ENCODE results near the gene CACNA1I. TPM values are rescaled to one million over a fixed set of nuclear protein-coding genes. Genes with fewer than 3 reads are reported as not detected.
A peak's percentile ranks its signal among the peaks of the same experiment; 100 is the strongest.

The CACNA1I gene
- total and polyA plus RNA-seq, 12 donors: under 0.01 to 0.06 (median 0.05) TPM; not detected in 6

GRCh38 chr22:39546889-39547586, 23.5 kb upstream of the CACNA1I start:
- intact Hi-C loops (cut with DNase I): loop anchor here in 1 of 10 donors (5.0 kb wide), 1 partner anchor 485 kb away; no protein-coding TSS in a partner anchor
- H3K4me3 ChIP-seq: no peak overlapping the region
- ATAC-seq (peak in 4 of 8 donors; percentile 36 to 70 (median 54)), DNase-seq (no peak)
- H3K9me3 ChIP-seq: no peaks in the 10 kb centered on the region
- H3K4me1 ChIP-seq: no peaks in the 10 kb centered on the region
- no peak overlapping the region for H3K27ac ChIP-seq
- TF ChIP-seq CTCF (IDR thresholded peaks at IDR 0.05): no peak
- 50 to 51% methylated on average over 5 of the region's 5 CpGs for WGBS, 2 donors
- no peaks in the 10 kb centered on the region for H3K36me3 ChIP-seq
- H3K27me3 ChIP-seq: peaks cover 0 to 81% (median 73%) of the 10 kb centered on the region in 7 donors

DNA sequence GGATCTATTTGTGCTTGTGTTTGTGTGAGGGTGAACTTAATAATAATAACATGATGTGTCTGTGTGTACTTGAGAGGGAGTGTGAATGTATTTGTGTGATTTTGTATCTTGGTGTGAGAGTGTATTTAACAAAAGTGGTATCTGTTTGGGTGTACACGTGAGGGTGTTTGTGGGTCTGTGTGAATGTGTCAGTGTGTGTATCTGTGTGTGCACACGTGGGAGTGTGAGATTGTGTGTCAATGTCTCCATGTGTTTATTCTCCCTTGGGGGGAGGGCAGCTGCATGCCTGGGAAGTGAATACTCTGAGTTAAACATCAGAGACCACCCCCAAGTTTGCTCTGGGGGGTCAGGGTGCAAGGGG, 23.0 kb upstream of the CACNA1I start:
- intact Hi-C loops (cut with DNase I): loop anchor here in 1 of 10 donors (5.0 kb wide), 1 partner anchor 485 kb away; no protein-coding TSS in a partner anchor
- H3K9me3 ChIP-seq: no peaks in the 10 kb centered on the region
- no peaks in the 10 kb centered on the region for H3K36me3 ChIP-seq
- ATAC-seq (no peak), DNase-seq (no peak)
- no peak overlapping the region for H3K4me3 ChIP-seq
- no peak for TF ChIP-seq CTCF (IDR thresholded peaks at IDR 0.05)
- H3K27me3 ChIP-seq: peaks cover 0 to 84% (median 73%) of the 10 kb centered on the region in 7 donors
- WGBS, 2 donors: 37 to 43% methylated on average over 2 of the region's 2 CpGs
- no peaks in the 10 kb centered on the region for H3K4me1 ChIP-seq
- H3K27ac ChIP-seq: no peak overlapping the region

DNA sequence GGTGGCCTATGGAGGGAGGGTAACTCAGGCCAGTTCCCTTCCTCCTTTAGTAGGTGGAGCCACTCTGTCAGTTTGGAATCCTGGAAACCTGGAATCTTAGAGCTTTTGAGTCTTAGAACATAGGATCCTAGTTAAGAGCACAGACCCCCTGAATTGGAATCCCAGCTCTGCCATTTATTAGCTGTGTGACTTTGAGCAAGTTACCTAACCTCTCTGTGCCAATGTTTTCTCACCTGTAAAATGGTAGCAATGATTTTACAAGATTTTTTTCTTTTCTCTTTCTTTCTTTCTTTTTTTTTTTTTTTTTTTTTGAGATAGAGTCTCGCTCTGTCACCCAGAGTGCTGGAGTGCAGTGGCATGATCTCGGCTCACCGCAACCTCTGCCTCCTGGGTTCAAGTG, 17.1 kb upstream of the CACNA1I start:
- WGBS, 2 donors: 79 to 92% methylated on average over 3 of the region's 3 CpGs
- no peak for TF ChIP-seq CTCF (IDR thresholded peaks at IDR 0.05)
- Histone ChIP-seq H3K4me3 (no peak overlapping the region), H3K9me3 (no peaks in the 10 kb centered on the region), H3K27me3 (peaks cover 9 to 89% (median 70%) of the 10 kb centered on the region in 7 donors), H3K4me1 (peaks cover 0 to 7% (median 3%) of the 10 kb centered on the region in 9 donors), H3K36me3 (no peaks in the 10 kb centered on the region), H3K27ac (no peak overlapping the region)
- ATAC-seq: no peak
- intact Hi-C loops (cut with DNase I): loop anchor here in 1 of 10 donors (5.0 kb wide), 1 partner anchor 379 kb away; no protein-coding TSS in a partner anchor
- no peak for DNase-seq

GRCh38 chr22:39554151-39554550, 16.4 kb upstream of the CACNA1I start:
- TF ChIP-seq CTCF (IDR thresholded peaks at IDR 0.05): no peak
- H3K9me3 ChIP-seq: no peaks in the 10 kb centered on the region
- peaks cover 12 to 90% (median 74%) of the 10 kb centered on the region in 7 donors for H3K27me3 ChIP-seq
- no peak for ATAC-seq
- peaks cover 0 to 8% (median 3%) of the 10 kb centered on the region in 9 donors for H3K4me1 ChIP-seq
- no peak overlapping the region for H3K27ac ChIP-seq
- WGBS, 2 donors: 46 to 55% methylated on average over 3 of the region's 3 CpGs
- H3K4me3 ChIP-seq: no peak overlapping the region
- no peak for DNase-seq
- intact Hi-C loops (cut with DNase I): loop anchor here in 1 of 10 donors (5.0 kb wide), 1 partner anchor 378 kb away; no protein-coding TSS in a partner anchor
- H3K36me3 ChIP-seq: no peaks in the 10 kb centered on the region
